Liver (tissue), 9 donors: Measurements from ENCODE around the gene TSPOAP1. TPM values are rescaled to one million over a fixed set of nuclear protein-coding genes. Genes with fewer than 3 reads are reported as not detected.

Experiments
- DNase-seq: peaks from one replicate; pipeline ENCODE4 v3.0.0-alpha.2; 2017; ENCODE audit warnings: low spot score
- H3K27ac ChIP-seq, 2 donors: one replicate each; pipeline ENCODE4 v1.7.0; 2013; ENCODE audit warnings: inconsistent platforms in 2 of 2, low read length in 2 of 2, control low read depth in 1 of 2, low read depth in 1 of 2, mild to moderate bottlenecking in 1 of 2
- H3K27me3 ChIP-seq, 4 donors: one replicate each; pipeline versions ENCODE4 v1.6.1 to v1.7.0; 2013; ENCODE audit warnings: low read length in 3 of 4, inconsistent platforms in 1 of 4, mild to moderate bottlenecking in 1 of 4, moderate library complexity in 1 of 4; ENCODE audit not compliant: control insufficient read depth in 4 of 4, insufficient read depth in 4 of 4
- H3K36me3 ChIP-seq, 4 donors: one replicate each; pipeline versions ENCODE4 v1.6.1 to v1.7.0; 2013; ENCODE audit warnings: low read length in 3 of 4, mild to moderate bottlenecking in 3 of 4, low read depth in 1 of 4, moderate library complexity in 1 of 4; ENCODE audit not compliant: control insufficient read depth in 4 of 4, insufficient read depth in 3 of 4
- H3K4me1 ChIP-seq, 4 donors: one replicate each; pipeline versions ENCODE4 v1.6.1 to v1.7.0; 2013; ENCODE audit warnings: low read length in 3 of 4, mild to moderate bottlenecking in 3 of 4, moderate library complexity in 1 of 4; ENCODE audit not compliant: control insufficient read depth in 4 of 4, insufficient read depth in 4 of 4
- H3K4me3 ChIP-seq, 3 donors: one replicate each; pipeline versions ENCODE4 v1.6.1 to v1.7.0; 2013; ENCODE audit warnings: low read length in 3 of 3, control low read depth in 1 of 3, low read depth in 1 of 3, mild to moderate bottlenecking in 1 of 3
- H3K9ac ChIP-seq, 2 donors: one replicate each; pipeline ENCODE4 v1.7.0; 2013; ENCODE audit warnings: low read length in 2 of 2, mild to moderate bottlenecking in 2 of 2, moderate library complexity in 2 of 2, control low read depth in 1 of 2, low read depth in 1 of 2
- H3K9me3 ChIP-seq, 4 donors: one replicate each; pipeline versions ENCODE4 v1.6.1 to v1.7.0; 2013; ENCODE audit warnings: low read length in 3 of 4; ENCODE audit not compliant: control insufficient read depth in 4 of 4
- FOXA2 ChIP-seq: IDR thresholded peaks from 2 replicates; pipeline ENCODE4 v1.6.1; 2016; ENCODE audit warnings: antibody characterized with exemption
- GABPA ChIP-seq, 2 donors: IDR thresholded peaks in 1 of 2; conservative IDR thresholded peaks in 1 of 2; 2 replicates each; pipeline ENCODE4 v1.6.1; 2016; ENCODE audit warnings: antibody characterized with exemption in 2 of 2, mild to moderate bottlenecking in 1 of 2, moderate library complexity in 1 of 2
- HNF4A ChIP-seq, 2 donors: conservative IDR thresholded peaks; 2 replicates each; pipeline ENCODE4 v1.6.1; 2016; ENCODE audit warnings: antibody characterized with exemption in 2 of 2, mild to moderate bottlenecking in 2 of 2
- HNF4G ChIP-seq: IDR thresholded peaks from 2 replicates; pipeline ENCODE4 v1.6.1; 2016; ENCODE audit warnings: antibody characterized with exemption
- JUND ChIP-seq, 2 donors: IDR thresholded peaks; 2 replicates each; pipeline ENCODE4 v1.6.1; 2016; ENCODE audit warnings: antibody characterized with exemption in 2 of 2
- NR2F2 ChIP-seq: IDR thresholded peaks from 2 replicates; pipeline ENCODE4 v1.6.1; 2016; ENCODE audit warnings: antibody characterized with exemption
- RXRA ChIP-seq, 2 donors: IDR thresholded peaks; 2 replicates each; pipeline ENCODE4 v1.6.1; 2017 to 2018; ENCODE audit warnings: antibody characterized with exemption in 2 of 2, mild to moderate bottlenecking in 1 of 2
- SP1 ChIP-seq: IDR thresholded peaks from 2 replicates; pipeline ENCODE4 v1.6.1; 2018; ENCODE audit warnings: antibody characterized with exemption, mild to moderate bottlenecking
- TAF1 ChIP-seq: conservative IDR thresholded peaks from 2 replicates; pipeline ENCODE4 v1.6.1; 2016; ENCODE audit warnings: antibody characterized with exemption, mild to moderate bottlenecking
- YY1 ChIP-seq: IDR thresholded peaks from 2 replicates; pipeline ENCODE4 v1.6.1; 2016; ENCODE audit warnings: antibody characterized with exemption, mild to moderate bottlenecking
- WGBS: extraction: QIAGEN DNeasy Blood & Tissue Kit; methylation state at CpG from one replicate; pipeline ENCODE4 v1.1.7; 2013; 5-methylcytosine and 5-hydroxymethylcytosine counted together
- polyA plus RNA-seq, 2 donors: library from polyadenylated mRNA; stranded (reverse) in 1 of 2; unstranded in 1 of 2; fragments of 200-250 nt in 1 of 2; fragments of >200 nt in 1 of 2; fragmentation: Nextera tagmentation in 1 of 2; extraction: Ambion mirVana in 1 of 2; gene quantifications; one replicate each; pipeline versions ENCODE4 v1.2.1 to v1.2.3, GENCODE V29; 2013 to 2015
- total RNA-seq, 2 donors: library from RNA; depleted of rRNA; stranded (reverse); fragments of >200 nt; gene quantifications; one replicate each; pipeline ENCODE4 v1.2.3, GENCODE V29; 2014
- TF ChIP-seq, protein P1 (sequence below): IDR thresholded peaks from 2 replicates; pipeline ENCODE4 v1.6.1; 2016; ENCODE audit warnings: antibody characterized with exemption
- TF ChIP-seq, protein P2 (sequence below): IDR thresholded peaks from 2 replicates; pipeline ENCODE4 v1.6.1; 2016; ENCODE audit warnings: antibody characterized with exemption, mild to moderate bottlenecking
- TF ChIP-seq, protein P3 (sequence below): fragments of 150-350 bp; IDR thresholded peaks from 2 replicates; pipeline ENCODE4 v1.5.1; 2017; ENCODE audit warnings: improper control_type of control experiment, low read depth, low read length; ENCODE audit not compliant: missing input control
- TF ChIP-seq, protein P4 (sequence below): IDR thresholded peaks from 2 replicates; pipeline ENCODE4 v1.6.1; 2016; ENCODE audit warnings: antibody characterized with exemption
- donor health status: healthy.
- donor health status: healthy.
- donor health status: healthy.
- donor health status: healthy.
- donor health status: healthy.

The TSPOAP1 gene
- total and polyA plus RNA-seq, 4 donors: 1.5 to 4.6 (median 2.6) TPM

DNA sequence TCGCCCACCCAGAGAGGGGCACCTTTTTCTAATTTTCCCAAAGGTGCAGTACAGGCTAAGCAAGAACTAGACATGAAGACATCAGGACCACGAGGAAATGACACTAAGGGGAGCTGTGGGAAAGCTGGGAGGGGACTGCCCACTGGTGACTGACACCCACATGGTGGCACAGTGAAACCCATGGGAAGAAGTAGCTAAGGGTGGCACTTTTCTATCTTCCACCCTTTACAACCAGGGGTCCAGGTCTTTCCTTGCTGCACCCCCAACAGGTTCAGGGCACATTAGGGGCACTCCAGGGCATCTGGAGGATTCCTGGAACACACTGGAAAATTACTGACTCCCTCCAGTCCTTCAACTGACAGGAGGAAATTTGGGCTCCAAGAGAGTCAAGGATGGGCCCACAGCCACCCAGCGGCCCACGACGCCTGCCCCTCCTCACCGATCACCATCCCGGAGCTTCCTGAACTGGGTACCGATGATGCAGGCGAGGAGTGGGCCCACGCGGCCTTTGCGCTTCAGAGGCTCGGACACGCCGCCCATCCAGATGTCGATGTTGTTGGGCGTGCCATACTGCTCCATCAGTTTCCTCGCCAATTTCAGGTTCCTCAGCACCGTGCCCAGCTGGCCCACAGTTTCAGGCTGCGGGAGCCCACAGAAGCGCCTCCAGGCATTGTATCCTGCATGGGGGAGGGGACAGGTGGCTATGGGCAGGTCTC lies 57.2 kb downstream of the TSPOAP1 start:
- H3K9me3 ChIP-seq: no peaks in the 10 kb centered on the region
- H3K4me1 ChIP-seq: no peaks in the 10 kb centered on the region
- 91% methylated on average over 21 of the region's 21 CpGs for WGBS
- no peaks in the 10 kb centered on the region for H3K36me3 ChIP-seq
- H3K27ac ChIP-seq: no peak overlapping the region
- DNase-seq: no peak
- no peaks in the 10 kb centered on the region for H3K27me3 ChIP-seq
- H3K4me3 ChIP-seq: no peak overlapping the region
- H3K9ac ChIP-seq: no peak overlapping the region
- TF ChIP-seq RXRA (IDR thresholded peaks at IDR 0.05): no peak
- no peak for TF ChIP-seq GABPA (IDR thresholded peaks at IDR 0.05 in 1 of 2, conservative IDR thresholded peaks at IDR 0.05 in 1 of 2)
- TF ChIP-seq HNF4G: no peak
- TF ChIP-seq, protein P1, sequence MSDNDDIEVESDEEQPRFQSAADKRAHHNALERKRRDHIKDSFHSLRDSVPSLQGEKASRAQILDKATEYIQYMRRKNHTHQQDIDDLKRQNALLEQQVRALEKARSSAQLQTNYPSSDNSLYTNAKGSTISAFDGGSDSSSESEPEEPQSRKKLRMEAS: no peak
- TF ChIP-seq JUND (IDR thresholded peaks at IDR 0.05): no peak
- TF ChIP-seq TAF1: no peak
- TF ChIP-seq, protein P2, sequence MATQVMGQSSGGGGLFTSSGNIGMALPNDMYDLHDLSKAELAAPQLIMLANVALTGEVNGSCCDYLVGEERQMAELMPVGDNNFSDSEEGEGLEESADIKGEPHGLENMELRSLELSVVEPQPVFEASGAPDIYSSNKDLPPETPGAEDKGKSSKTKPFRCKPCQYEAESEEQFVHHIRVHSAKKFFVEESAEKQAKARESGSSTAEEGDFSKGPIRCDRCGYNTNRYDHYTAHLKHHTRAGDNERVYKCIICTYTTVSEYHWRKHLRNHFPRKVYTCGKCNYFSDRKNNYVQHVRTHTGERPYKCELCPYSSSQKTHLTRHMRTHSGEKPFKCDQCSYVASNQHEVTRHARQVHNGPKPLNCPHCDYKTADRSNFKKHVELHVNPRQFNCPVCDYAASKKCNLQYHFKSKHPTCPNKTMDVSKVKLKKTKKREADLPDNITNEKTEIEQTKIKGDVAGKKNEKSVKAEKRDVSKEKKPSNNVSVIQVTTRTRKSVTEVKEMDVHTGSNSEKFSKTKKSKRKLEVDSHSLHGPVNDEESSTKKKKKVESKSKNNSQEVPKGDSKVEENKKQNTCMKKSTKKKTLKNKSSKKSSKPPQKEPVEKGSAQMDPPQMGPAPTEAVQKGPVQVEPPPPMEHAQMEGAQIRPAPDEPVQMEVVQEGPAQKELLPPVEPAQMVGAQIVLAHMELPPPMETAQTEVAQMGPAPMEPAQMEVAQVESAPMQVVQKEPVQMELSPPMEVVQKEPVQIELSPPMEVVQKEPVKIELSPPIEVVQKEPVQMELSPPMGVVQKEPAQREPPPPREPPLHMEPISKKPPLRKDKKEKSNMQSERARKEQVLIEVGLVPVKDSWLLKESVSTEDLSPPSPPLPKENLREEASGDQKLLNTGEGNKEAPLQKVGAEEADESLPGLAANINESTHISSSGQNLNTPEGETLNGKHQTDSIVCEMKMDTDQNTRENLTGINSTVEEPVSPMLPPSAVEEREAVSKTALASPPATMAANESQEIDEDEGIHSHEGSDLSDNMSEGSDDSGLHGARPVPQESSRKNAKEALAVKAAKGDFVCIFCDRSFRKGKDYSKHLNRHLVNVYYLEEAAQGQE: no peak
- TF ChIP-seq NR2F2: no peak
- no peak for TF ChIP-seq HNF4A (conservative IDR thresholded peaks at IDR 0.05)
- no peak for TF ChIP-seq YY1
- TF ChIP-seq, protein P3, sequence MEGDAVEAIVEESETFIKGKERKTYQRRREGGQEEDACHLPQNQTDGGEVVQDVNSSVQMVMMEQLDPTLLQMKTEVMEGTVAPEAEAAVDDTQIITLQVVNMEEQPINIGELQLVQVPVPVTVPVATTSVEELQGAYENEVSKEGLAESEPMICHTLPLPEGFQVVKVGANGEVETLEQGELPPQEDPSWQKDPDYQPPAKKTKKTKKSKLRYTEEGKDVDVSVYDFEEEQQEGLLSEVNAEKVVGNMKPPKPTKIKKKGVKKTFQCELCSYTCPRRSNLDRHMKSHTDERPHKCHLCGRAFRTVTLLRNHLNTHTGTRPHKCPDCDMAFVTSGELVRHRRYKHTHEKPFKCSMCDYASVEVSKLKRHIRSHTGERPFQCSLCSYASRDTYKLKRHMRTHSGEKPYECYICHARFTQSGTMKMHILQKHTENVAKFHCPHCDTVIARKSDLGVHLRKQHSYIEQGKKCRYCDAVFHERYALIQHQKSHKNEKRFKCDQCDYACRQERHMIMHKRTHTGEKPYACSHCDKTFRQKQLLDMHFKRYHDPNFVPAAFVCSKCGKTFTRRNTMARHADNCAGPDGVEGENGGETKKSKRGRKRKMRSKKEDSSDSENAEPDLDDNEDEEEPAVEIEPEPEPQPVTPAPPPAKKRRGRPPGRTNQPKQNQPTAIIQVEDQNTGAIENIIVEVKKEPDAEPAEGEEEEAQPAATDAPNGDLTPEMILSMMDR: no peak
- TF ChIP-seq, protein P4, sequence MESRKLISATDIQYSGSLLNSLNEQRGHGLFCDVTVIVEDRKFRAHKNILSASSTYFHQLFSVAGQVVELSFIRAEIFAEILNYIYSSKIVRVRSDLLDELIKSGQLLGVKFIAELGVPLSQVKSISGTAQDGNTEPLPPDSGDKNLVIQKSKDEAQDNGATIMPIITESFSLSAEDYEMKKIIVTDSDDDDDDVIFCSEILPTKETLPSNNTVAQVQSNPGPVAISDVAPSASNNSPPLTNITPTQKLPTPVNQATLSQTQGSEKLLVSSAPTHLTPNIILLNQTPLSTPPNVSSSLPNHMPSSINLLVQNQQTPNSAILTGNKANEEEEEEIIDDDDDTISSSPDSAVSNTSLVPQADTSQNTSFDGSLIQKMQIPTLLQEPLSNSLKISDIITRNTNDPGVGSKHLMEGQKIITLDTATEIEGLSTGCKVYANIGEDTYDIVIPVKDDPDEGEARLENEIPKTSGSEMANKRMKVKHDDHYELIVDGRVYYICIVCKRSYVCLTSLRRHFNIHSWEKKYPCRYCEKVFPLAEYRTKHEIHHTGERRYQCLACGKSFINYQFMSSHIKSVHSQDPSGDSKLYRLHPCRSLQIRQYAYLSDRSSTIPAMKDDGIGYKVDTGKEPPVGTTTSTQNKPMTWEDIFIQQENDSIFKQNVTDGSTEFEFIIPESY: no peak
- TF ChIP-seq FOXA2: no peak
- TF ChIP-seq SP1: no peak
